AG10803 (cell line): ENCODE results near the gene GAREM1.
A peak's percentile ranks its signal among the peaks of the same experiment; 100 is the strongest.

Source experiments
- DNase-seq: peaks from one replicate; pipeline ENCODE4 v3.0.0; 2010; ENCODE audit warnings: low read depth
- H3K4me3 ChIP-seq: 2 replicates; pipeline ENCODE4 v1.5.1; 2011; ENCODE audit warnings: mild to moderate bottlenecking, low read length, control low read depth
- CTCF ChIP-seq: conservative IDR thresholded peaks from 2 replicates; pipeline ENCODE4 v1.5.1; 2011; ENCODE audit warnings: mild to moderate bottlenecking, low read length, control low read depth, inconsistent platforms

GAREM1 gene

DNA sequence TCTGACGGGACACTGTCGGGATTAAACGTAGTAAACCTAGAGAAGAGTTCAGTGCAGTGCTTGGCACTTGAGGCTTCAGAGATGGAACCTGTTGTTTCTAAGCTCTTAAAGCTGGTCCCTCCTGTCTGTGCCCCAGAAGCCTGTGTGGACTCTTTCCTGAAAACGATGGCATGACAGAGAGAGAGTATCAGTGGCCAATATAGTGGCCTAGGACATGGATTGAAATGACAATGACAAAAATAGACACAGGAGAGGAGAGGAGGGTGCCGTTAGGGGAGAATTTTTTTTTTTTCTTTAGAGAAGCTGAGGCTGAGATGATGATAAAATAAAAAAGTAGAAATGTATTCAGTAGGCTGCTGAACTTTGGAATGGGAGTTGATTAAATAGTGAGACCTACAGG, 138.0 kb downstream of the GAREM1 start:
- no peak for TF ChIP-seq CTCF
- no peak overlapping the region for H3K4me3 ChIP-seq
- DNase-seq: no peak

DNA sequence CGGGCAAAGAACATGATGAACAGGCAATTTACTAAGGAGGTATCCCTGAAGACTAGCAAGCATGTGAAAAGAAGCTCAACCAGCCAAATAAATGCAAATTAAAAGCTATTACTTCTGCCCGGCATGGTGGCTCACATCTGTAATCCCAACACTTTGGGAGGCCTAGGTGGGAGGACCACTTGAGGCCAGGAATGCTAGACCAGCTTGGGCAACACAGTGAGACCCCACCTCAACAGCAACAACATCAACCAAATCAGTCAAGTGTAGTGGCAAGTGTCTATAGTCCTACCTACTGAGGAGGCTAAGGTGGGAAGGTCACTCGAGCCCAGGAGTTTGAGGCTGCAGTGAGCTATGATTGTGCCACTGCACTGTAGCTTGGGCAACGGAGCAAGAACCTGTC, 141.7 kb downstream of the GAREM1 start:
- no peak for TF ChIP-seq CTCF
- no peak overlapping the region for H3K4me3 ChIP-seq
- DNase-seq: no peak

GRCh38 chr18:32328379-32328778, 142.3 kb downstream of the GAREM1 start:
- no peak for TF ChIP-seq CTCF
- H3K4me3 ChIP-seq: no peak overlapping the region
- peak; percentile 24 for DNase-seq

DNA sequence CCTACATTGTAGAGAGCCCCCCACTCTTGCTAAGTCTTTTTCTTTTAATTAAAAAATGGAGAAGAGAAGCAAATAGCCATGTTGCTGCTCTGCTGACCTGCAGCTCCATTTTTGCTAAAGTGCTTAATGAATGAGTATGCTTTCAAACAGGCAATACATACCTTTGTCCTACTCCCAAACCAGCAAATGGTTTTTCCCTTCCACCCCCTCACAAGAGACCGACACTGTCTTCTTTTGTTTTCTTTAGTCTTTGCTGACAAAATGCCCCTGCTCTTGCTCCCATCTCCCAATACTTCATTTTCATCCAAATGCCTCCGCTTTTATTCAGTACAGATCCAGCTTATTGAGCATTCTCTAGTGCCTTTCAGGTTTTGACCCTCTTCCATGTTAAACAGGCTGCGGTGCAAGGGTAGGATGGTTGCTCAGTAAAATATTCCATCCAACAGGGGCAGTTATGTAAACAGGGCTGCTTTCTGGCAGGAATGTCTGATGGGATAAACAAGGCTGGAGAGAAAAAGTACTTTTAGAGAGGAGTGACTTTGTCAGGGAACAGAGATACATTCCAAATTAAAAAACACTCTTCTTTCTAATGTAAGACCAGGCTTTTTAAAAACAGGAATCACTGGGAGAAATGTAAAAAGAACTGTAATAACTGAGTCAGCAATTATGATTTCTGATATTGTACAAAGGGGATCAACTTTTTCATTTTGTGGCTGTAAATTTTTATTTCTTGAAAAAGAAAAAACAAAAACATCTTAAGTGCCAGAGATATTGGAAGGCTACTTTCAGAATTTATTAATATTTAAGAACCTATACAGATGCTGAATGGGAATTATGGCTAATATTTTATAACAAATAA, 144.0 kb downstream of the GAREM1 start:
- H3K4me3 ChIP-seq: no peak overlapping the region
- DNase-seq: no peak
- TF ChIP-seq CTCF: no peak

DNA sequence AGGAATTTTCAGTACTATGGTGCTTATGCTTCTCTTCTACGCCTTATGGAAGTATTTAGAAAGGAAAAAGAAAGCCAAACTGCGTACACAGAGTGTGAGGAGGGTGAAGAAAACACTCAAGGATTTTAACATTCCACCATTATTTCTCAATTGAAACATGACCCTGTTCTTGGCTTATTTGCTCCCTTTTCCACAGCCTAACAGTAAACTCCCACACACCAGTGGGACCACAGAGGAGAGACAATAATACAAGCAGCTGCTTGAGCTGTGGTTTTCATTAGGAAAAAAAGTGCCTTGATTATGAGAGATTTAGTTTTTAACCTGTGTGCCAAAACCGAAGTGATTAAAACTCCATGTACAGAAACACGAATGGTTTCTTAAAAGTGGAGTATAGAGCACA, 146.5 kb downstream of the GAREM1 start:
- peak; percentile 79 for DNase-seq
- no peak for TF ChIP-seq CTCF
- H3K4me3 ChIP-seq: no peak overlapping the region

DNA sequence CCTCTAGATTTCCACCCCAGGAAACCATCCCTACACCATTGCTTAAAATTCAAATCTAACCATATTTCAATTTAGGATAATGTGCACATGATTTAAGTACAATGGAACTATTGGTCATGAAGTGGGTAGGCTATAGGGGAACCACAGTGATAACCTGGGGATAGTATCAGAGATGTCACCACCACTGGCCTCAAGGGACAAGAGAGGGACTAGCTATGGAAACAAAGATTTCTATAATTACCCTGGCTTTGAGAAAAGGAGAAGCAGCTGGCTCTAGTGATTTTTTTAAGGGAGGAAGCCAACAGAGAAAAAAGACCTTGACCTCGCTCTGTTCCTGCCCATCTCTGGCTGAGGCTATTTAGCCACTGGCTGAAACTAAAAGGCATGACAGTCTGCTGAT, 148.9 kb downstream of the GAREM1 start:
- no peak for DNase-seq
- H3K4me3 ChIP-seq: no peak overlapping the region
- TF ChIP-seq CTCF: no peak

- no peak for DNase-seq
- no peak for TF ChIP-seq CTCF
- H3K4me3 ChIP-seq: no peak overlapping the region
Observed at GRCh38 chr18:32319084-32319483, 151.6 kb downstream of the GAREM1 start.
